DOHH2 (cell line): Measurements from ENCODE around the gene STK32C.

Experiments
- CTCF ChIP-seq: fragments of 200-600 bp; sonication (generic); IDR thresholded peaks from one replicate; pipeline ENCODE4 v1.5.1; 2014; ENCODE audit warnings: antibody characterized with exemption, mild to moderate bottlenecking, low read depth, low read length; ENCODE audit not compliant: poor library complexity, severe bottlenecking
- EZH2phosphoT487 ChIP-seq: fragments of 200-600 bp; sonication (generic); IDR thresholded peaks from 2 replicates; pipeline ENCODE4 v1.6.1; 2017; ENCODE audit warnings: borderline replicate concordance, mild to moderate bottlenecking, antibody characterized with exemption, low read length, moderate library complexity, mixed read lengths

- TF ChIP-seq CTCF (no peak), EZH2phosphoT487 (no peak)
Observed at GRCh38 chr10:132210766-132211165, 97.0 kb downstream of the STK32C start.
